ENCODE data around the gene ANTXRL. TPM values are rescaled to one million over a fixed set of nuclear protein-coding genes. Genes with fewer than 3 reads are reported as not detected.

The ANTXRL gene
- total RNA-seq, 1 donor from 2014 or later: not detected

DNA sequence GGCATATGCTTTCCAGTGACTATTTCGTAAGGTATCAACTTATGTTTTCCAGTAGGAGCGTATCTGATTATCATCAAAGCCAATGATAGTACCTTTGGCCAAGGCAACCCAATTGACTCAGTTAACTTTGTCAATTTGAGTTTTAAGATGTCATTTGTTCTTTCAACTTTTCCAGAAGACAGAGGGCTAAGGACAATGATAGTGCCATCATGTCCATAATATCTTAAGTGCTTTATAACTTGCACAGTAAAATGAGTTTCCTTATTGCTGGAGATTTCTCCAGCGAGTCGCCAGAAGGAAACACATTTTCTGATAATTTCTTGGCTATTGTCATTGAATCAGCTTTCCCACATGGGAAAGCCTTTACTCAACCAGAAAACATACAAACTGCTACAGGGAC is 35.0 kb downstream of the ANTXRL start:
- intact Hi-C loops (cut with micrococcal nuclease): no loop called here
- Histone ChIP-seq H3K36me3 (no peaks in the 10 kb centered on the region), H3K4me3 (no peak overlapping the region)

DNA sequence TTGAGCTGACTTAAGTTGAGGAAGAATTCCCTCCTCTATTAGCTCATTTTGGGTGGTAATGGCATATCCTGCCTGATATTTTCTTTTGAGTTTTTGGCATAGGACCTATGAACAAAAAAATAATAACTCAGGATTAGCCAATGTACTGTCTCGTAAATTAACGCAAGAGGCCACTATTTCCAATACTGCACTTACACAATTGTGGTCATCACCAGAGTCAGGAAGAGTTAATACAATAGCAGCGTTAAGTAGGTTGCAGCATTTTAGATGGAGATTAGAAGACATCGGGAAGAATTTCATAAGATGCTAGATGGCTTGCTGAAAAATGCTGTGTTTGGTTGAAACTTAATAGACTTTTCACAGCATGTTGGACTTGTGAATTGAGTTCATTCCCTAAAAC is 36.4 kb downstream of the ANTXRL start:
- H3K27ac ChIP-seq (replicated peaks): no peak overlapping the region
- TF ChIP-seq, protein P1, sequence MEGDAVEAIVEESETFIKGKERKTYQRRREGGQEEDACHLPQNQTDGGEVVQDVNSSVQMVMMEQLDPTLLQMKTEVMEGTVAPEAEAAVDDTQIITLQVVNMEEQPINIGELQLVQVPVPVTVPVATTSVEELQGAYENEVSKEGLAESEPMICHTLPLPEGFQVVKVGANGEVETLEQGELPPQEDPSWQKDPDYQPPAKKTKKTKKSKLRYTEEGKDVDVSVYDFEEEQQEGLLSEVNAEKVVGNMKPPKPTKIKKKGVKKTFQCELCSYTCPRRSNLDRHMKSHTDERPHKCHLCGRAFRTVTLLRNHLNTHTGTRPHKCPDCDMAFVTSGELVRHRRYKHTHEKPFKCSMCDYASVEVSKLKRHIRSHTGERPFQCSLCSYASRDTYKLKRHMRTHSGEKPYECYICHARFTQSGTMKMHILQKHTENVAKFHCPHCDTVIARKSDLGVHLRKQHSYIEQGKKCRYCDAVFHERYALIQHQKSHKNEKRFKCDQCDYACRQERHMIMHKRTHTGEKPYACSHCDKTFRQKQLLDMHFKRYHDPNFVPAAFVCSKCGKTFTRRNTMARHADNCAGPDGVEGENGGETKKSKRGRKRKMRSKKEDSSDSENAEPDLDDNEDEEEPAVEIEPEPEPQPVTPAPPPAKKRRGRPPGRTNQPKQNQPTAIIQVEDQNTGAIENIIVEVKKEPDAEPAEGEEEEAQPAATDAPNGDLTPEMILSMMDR (IDR thresholded peaks at IDR 0.05; ENCODE audit: borderline replicate concordance): no peak
- intact Hi-C loops (cut with micrococcal nuclease): no loop called here
- no peak for DNase-seq
- no peaks in the 10 kb centered on the region for H3K27me3 ChIP-seq (ENCODE audit: low read depth)
- H3K4me3 ChIP-seq: no peak overlapping the region
- peaks cover 11% of the 10 kb centered on the region for H3K4me1 ChIP-seq
- H3K36me3 ChIP-seq: no peaks in the 10 kb centered on the region
- H3K9me3 ChIP-seq (replicated peaks): no peaks in the 10 kb centered on the region

More for the DNA sequence above, 35.0 kb downstream of the ANTXRL start:
- Histone ChIP-seq H3K9me3 (replicated peaks) (no peaks in the 10 kb centered on the region), H3K27me3 (ENCODE audit: low read depth) (no peaks in the 10 kb centered on the region), H3K4me1 (peaks cover 11% of the 10 kb centered on the region), H3K27ac (replicated peaks) (no peak overlapping the region)
- TF ChIP-seq, protein P1 (IDR thresholded peaks at IDR 0.05; ENCODE audit: borderline replicate concordance): no peak
- no peak for DNase-seq

DNA sequence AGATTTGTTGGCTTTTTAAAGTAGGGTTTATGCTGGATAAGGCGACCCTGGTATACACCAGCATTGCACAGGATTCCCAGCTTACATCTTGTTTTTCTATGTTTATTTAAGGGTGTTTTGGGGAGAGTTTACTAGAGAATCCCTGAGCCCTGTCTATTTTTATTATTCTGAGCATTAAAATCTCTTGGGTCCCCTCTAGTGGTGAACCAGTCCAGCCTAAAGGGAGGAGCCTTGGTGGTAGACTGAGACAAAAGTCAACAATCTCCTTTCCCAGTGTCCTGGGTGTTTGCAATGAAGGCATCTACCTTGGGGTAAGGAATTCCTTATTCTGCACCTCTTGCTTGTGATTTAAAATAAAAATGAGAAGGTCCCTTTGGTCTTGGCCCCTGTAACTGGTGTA is 38.2 kb downstream of the ANTXRL start:
- Histone ChIP-seq H3K9me3 (replicated peaks) (no peaks in the 10 kb centered on the region), H3K27me3 (ENCODE audit: low read depth) (peaks cover 6% of the 10 kb centered on the region), H3K4me1 (no peaks in the 10 kb centered on the region), H3K4me3 (no peak overlapping the region), H3K36me3 (no peaks in the 10 kb centered on the region), H3K27ac (replicated peaks) (no peak overlapping the region)
- intact Hi-C loops (cut with micrococcal nuclease): no loop called here
- DNase-seq: no peak
- TF ChIP-seq, protein P1 (IDR thresholded peaks at IDR 0.05; ENCODE audit: borderline replicate concordance): peak; percentile 65

DNA sequence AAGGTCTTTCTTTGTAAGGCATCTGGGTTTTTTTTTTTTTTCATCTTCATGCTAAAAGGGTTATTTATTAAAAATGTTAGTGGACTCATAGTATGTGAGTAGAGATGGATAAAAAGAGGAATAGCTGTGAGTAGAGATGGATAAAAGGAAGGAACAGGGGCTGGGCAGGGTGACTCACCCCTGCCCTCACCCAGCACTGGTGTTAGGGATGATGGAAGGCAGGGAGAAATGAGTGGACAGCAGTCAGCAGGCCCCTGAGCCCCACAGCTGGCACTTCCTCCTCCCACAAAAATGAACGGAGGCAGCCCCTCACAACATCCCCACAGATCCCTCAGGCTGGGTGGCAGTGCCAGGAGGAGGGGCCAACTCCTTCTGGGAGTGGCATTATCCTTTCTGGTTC is 39.3 kb downstream of the ANTXRL start:
- no peak for DNase-seq
- H3K27me3 ChIP-seq (ENCODE audit: low read depth): peaks cover 15% of the 10 kb centered on the region
- intact Hi-C loops (cut with micrococcal nuclease): no loop called here

DNA sequence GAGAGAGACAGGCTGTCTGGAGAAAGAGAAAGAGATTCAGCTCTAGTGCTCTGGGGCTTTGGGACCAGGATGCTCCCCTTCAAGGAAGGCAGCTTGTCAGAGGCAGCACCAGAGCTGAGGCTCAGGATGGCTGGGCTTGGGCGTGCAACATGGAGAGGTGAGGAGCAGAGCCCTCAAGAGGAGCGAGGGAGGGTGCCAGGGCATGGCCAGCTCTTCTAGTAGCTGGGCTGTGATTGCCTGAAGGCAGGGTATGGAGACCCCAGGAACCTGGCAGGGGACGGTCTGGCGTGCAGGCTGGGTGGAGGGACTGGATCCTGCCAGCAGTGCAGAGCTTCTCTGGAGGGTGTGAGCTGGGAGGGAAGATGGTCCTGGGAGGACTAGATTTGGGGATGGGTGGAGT is 40.2 kb downstream of the ANTXRL start:
- Histone ChIP-seq H3K4me1 (no peaks in the 10 kb centered on the region), H3K36me3 (no peaks in the 10 kb centered on the region), H3K4me3 (no peak overlapping the region), H3K9me3 (replicated peaks) (no peaks in the 10 kb centered on the region), H3K27ac (replicated peaks) (no peak overlapping the region), H3K27me3 (ENCODE audit: low read depth) (peaks cover 20% of the 10 kb centered on the region)
- intact Hi-C loops (cut with micrococcal nuclease): no loop called here
- TF ChIP-seq, protein P1 (IDR thresholded peaks at IDR 0.05; ENCODE audit: borderline replicate concordance): no peak
- DNase-seq: no peak

More for the DNA sequence above, 39.3 kb downstream of the ANTXRL start:
- no peaks in the 10 kb centered on the region for H3K36me3 ChIP-seq
- H3K4me3 ChIP-seq: no peak overlapping the region
- no peak overlapping the region for H3K27ac ChIP-seq (replicated peaks)
- H3K4me1 ChIP-seq: no peaks in the 10 kb centered on the region
- no peaks in the 10 kb centered on the region for H3K9me3 ChIP-seq (replicated peaks)
- TF ChIP-seq, protein P1 (IDR thresholded peaks at IDR 0.05; ENCODE audit: borderline replicate concordance): no peak

DNA sequence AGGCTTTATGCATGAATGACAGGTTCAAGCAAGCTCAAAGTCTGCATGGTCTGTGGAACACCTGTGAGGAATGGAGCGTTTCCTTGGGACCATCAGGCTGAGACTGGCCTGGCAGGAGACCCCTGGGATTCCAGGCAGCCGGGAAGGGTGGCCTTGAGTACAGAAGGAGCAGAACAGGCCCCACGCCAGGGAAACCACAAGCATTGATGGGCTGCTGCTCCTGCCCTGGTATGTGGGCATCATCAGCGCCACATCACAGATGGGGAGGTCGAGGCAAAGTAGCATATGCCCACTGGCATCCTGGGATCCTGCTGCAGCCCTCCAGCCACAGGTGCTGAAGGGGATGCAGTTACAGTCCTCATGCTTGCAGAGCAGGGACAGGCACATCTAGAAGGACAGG is 40.9 kb downstream of the ANTXRL start:
- Histone ChIP-seq H3K27ac (replicated peaks) (no peak overlapping the region), H3K27me3 (ENCODE audit: low read depth) (peaks cover 20% of the 10 kb centered on the region), H3K4me3 (no peak overlapping the region), H3K36me3 (no peaks in the 10 kb centered on the region), H3K4me1 (no peaks in the 10 kb centered on the region), H3K9me3 (replicated peaks) (no peaks in the 10 kb centered on the region)
- TF ChIP-seq, protein P1 (IDR thresholded peaks at IDR 0.05; ENCODE audit: borderline replicate concordance): no peak
- intact Hi-C loops (cut with micrococcal nuclease): no loop called here
- DNase-seq: no peak

Data from left ventricle myocardium inferior (tissue), 1 donor.